A204.1 (cell line): Measurements from ENCODE around the gene EEPD1.

Source experiments
- FAIRE-seq: peaks from 2 replicates; lab custom pipeline; 2012; peaks lifted over from hg19 to GRCh38; lab: Jason Lieb, UNC

The EEPD1 gene

DNA sequence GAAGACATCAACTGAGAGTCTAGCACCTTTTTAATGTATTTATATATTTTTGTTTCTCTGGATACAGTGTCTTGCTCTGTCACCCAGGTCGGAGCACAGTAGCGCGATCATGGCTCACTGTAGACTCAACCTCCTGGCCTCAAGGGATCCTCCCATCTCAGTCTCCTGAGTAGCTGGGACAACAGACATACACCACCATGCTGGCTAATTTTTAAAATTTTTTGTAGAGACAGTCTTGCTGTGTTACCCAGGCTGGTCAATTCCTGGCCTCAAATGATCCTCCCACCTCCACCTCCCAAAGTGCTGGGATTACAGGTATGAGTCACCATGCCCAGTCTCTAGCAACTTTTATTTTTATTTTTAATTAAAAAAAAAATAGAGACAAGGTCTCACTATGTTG, 185.2 kb downstream of the EEPD1 start:
- no peak for FAIRE-seq

DNA sequence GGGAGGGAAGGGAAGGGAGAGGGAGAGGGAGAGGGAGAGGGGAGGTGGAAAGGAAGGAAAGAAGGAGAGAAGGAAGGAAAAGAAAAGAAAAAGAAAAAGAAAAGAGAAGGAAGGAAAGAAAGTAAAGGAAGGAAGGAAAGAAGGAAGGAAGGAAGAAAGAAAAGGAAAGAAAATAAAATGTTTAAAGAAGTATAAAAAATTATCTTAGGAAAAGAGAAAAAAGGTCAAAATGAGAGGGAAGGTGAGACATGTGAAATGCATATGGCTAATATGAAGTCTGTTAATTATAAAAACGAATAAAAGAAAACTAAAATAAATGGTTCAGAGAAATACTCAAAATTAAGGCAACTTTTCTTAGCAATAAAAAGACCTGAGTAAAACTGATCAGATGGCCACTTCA, 190.5 kb downstream of the EEPD1 start:
- FAIRE-seq: no peak

DNA sequence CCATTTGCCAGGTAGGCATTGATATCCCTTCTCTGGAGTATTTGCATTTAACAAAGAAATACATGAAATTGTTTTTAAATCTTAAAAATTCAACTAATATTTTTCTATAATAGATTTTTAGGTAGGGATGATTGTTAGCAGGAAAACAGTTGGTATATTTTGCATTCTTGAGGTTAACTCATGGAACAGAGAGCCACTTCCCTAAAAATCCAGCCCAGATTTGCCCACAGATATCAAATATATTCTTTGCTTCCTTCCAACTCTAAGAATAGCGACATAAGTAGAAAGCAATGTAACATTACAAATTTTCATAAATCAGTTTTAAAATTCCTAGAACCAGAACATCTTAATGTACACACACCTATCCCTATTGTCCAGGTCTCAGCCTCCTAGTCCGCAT, 191.6 kb downstream of the EEPD1 start:
- FAIRE-seq: no peak

DNA sequence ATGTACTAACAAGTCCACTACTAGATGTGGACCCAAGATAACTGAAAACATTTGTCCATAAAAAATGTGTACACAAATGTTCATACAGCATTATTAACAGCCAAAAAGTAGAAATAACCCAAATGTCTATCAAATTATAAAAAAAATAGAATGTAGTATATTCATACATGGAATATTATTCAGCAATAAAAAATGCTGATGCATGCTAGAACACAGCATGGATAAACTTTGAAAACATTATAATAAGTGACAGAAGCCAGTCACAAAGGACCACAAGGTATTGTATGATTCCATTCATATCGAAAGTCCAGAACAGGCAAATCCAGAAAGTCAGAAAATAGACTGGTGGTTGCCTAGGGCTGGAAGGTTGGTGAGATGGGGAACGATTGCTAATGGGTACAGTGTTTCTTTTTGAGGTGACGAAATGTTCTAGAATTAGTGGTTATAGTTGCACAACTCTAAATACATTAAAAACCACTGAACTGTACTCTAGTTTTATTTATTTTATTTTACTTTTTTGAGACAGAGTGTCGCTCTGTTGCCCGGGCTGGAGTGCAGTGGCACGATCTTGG, 193.3 kb downstream of the EEPD1 start:
- no peak for FAIRE-seq

DNA sequence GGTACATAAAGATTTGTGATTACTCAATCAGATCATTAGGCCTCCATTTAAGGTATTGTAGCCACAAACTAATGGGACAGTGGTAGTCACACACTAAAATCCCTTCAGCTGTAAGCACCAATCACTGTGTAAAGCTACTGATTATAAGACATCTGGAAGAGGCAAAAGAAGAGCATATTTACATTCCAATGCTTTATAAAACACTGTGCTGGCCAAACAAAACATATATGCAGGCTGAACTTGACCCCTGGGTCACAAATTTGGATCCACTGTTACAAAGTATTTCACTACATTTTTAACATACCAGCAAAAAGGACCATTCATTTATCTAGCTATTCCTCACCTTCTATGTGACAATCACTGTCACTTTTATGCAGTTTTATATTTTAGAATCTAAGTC, 195.2 kb downstream of the EEPD1 start:
- no peak for FAIRE-seq

DNA sequence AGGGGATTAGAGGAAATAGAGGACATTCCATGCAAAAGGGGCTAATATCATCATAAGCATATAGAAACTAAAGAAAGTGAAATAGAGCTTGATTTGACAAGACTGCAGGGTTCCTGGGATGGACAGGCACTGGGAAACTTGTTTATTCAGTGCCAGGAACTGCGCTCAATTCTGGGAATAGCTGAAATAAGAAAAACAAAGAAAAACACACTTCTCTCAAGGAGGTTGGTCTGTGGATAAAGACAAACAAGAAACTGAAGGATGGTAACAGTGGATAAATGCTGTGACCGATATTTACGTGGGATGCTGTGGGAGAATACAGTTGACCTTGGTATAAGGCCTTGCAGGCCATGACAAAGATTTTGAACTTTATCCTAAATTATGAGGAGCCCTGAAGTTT, 195.7 kb downstream of the EEPD1 start:
- FAIRE-seq: no peak

DNA sequence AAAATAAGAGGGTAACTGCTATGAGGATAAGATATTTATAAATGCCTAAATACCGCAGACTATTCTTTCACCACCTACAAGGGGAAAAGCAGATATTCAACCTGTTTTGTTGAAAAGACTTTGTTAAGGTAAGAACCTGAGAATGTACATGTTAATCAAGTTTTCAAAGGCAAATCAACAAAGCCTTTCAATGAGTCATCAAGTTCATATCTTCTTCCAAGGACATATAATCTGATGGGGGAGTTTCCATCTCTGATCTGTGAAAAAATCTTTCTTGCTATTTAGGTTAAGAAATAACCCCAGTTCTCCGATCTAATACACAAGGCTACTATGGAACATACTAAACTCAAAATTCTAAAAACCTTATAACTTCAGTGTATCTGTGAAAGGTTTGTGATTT, 196.6 kb downstream of the EEPD1 start:
- FAIRE-seq: no peak
